Activated CD4-positive, alpha-beta T cell treated with anti-CD3 and anti-CD28 coated beads for 24 hours (primary cell): ENCODE data around the gene MRPS23.
"Not testable (repeated sequence)": the region's sequence is repeated elsewhere in the genome, so short reads cannot be mapped to it uniquely, and the experiment has no call there.

Experiments
- DNase-seq, 2 donors: peaks; one replicate each; pipeline ENCODE4 v3.0.0-alpha.2; 2020; ENCODE audit warnings: low read depth in 2 of 2

Gene MRPS23

GRCh38 chr17:57862694-57863667, 13.1 kb upstream of the MRPS23 start:
- no peak for DNase-seq

GRCh38 chr17:57861790-57862693, 12.2 kb upstream of the MRPS23 start:
- DNase-seq: no peak

- no peak for DNase-seq
These were observed 11.4 kb upstream of the MRPS23 start for GRCh38 chr17:57861000-57861789.

GRCh38 chr17:57860414-57860999, 10.7 kb upstream of the MRPS23 start:
- no peak for DNase-seq

GRCh38 chr17:57859601-57860413, 10.0 kb upstream of the MRPS23 start:
- DNase-seq: no peak

- DNase-seq: no peak
These were observed 9.0 kb upstream of the MRPS23 start for GRCh38 chr17:57858838-57859237.

GRCh38 chr17:57856792-57857620, 7.2 kb upstream of the MRPS23 start:
- DNase-seq: no peak

GRCh38 chr17:57855391-57856035, 5.7 kb upstream of the MRPS23 start:
- DNase-seq: no peak

- DNase-seq: no peak
These were observed 3.9 kb upstream of the MRPS23 start for GRCh38 chr17:57853695-57854094.

GRCh38 chr17:57852955-57853328, 3.1 kb upstream of the MRPS23 start:
- no peak for DNase-seq

- no peak for DNase-seq
These were observed 2.5 kb upstream of the MRPS23 start for GRCh38 chr17:57852092-57852954.

- no peak for DNase-seq
These were observed 526 bp downstream of the MRPS23 start for GRCh38 chr17:57849163-57849873.

- not testable (repeated sequence) for DNase-seq
These were observed 3.5 kb downstream of the MRPS23 start for GRCh38 chr17:57846056-57846945.

GRCh38 chr17:57842280-57842679, 7.6 kb downstream of the MRPS23 start:
- no peak for DNase-seq

- DNase-seq: no peak
These were observed 10.3 kb downstream of the MRPS23 start for GRCh38 chr17:57839571-57839923.

GRCh38 chr17:57838857-57839570, 10.8 kb downstream of the MRPS23 start:
- DNase-seq: no peak
